Activated T-helper 2 cell treated with anti-CD3 and anti-CD28 coated beads, Interferon-gamma antibody, Interleukin-2, Interleukin-4, amounts not matched to agents 10 μg/mL and 5 μg/mL and 100 μg/mL, durations not matched to agents 14 hours and 24 hours and 36 hours (primary cell): ENCODE data around the gene BID. TPM values are rescaled to one million over a fixed set of nuclear protein-coding genes. Genes with fewer than 3 reads are reported as not detected.
A peak's percentile ranks its signal among the peaks of the same experiment; 100 is the strongest.

ENCODE experiments used
- DNase-seq: peaks from one replicate; pipeline ENCODE4 v3.0.0; 2021; ENCODE audit warnings: low spot score
- H3K27ac Mint-ChIP-seq: one replicate; pipeline ENCODE4 v1.8.0; 2021; ENCODE audit warnings: mixed read lengths
- H3K27me3 Mint-ChIP-seq: one replicate; pipeline ENCODE4 v1.8.0; 2021; ENCODE audit warnings: low read depth, mixed read lengths
- H3K36me3 Mint-ChIP-seq: one replicate; pipeline ENCODE4 v1.8.0; 2021; ENCODE audit warnings: low read depth, mixed read lengths
- H3K4me1 Mint-ChIP-seq: one replicate; pipeline ENCODE4 v1.8.0; 2021; ENCODE audit warnings: low read depth, mixed read lengths
- H3K4me3 Mint-ChIP-seq: one replicate; pipeline ENCODE4 v1.8.0; 2021; ENCODE audit warnings: low read depth, mild to moderate bottlenecking, moderate library complexity, mixed read lengths
- H3K9me3 Mint-ChIP-seq: one replicate; pipeline ENCODE4 v1.8.0; 2021; ENCODE audit warnings: mixed read lengths
- intact Hi-C: fragments of 100-400 bp; cut with micrococcal nuclease; formaldehyde crosslinking; loops from one replicate; pipeline ENCODE4 v1.15.1; 2023
- total RNA-seq: library from RNA; stranded (reverse); gene quantifications from 2 replicates; pipeline ENCODE4 v1.2.3, GENCODE V29; 2022

Gene BID
- total RNA-seq, 1 donor from 2014 or later = 11.5 TPM

GRCh38 chr22:17726006-17726927, 48.0 kb downstream of the BID start:
- no peak for DNase-seq
- intact Hi-C loops = no loop called here
- H3K9me3 Mint-ChIP-seq = no peaks in the 10 kb centered on the region
- H3K4me3 Mint-ChIP-seq = no peak overlapping the region
- H3K36me3 Mint-ChIP-seq = peaks cover 28% of the 10 kb centered on the region
- no peak overlapping the region for H3K27ac Mint-ChIP-seq
- no peaks in the 10 kb centered on the region for H3K27me3 Mint-ChIP-seq
- peaks cover 7% of the 10 kb centered on the region for H3K4me1 Mint-ChIP-seq

GRCh38 chr22:17725500-17725796, 48.8 kb downstream of the BID start:
- Mint-ChIP-seq H3K27me3 (no peaks in the 10 kb centered on the region), H3K4me3 (no peak overlapping the region), H3K27ac (no peak overlapping the region), H3K4me1 (peaks cover 7% of the 10 kb centered on the region), H3K36me3 (peaks cover 28% of the 10 kb centered on the region), H3K9me3 (no peaks in the 10 kb centered on the region)
- intact Hi-C loops = no loop called here
- DNase-seq = no peak

GRCh38 chr22:17724678-17725499, 49.4 kb downstream of the BID start:
- no peak overlapping the region for H3K27ac Mint-ChIP-seq
- H3K27me3 Mint-ChIP-seq = no peaks in the 10 kb centered on the region
- H3K4me1 Mint-ChIP-seq = peaks cover 7% of the 10 kb centered on the region
- H3K9me3 Mint-ChIP-seq = no peaks in the 10 kb centered on the region
- intact Hi-C loops = no loop called here
- no peak for DNase-seq
- H3K4me3 Mint-ChIP-seq = no peak overlapping the region
- peaks cover 28% of the 10 kb centered on the region for H3K36me3 Mint-ChIP-seq

GRCh38 chr22:17724241-17724640, 50.0 kb downstream of the BID start:
- peaks cover 22% of the 10 kb centered on the region for H3K36me3 Mint-ChIP-seq
- peaks cover 7% of the 10 kb centered on the region for H3K4me1 Mint-ChIP-seq
- H3K4me3 Mint-ChIP-seq = no peak overlapping the region
- H3K9me3 Mint-ChIP-seq = no peaks in the 10 kb centered on the region
- no peak for DNase-seq
- no peaks in the 10 kb centered on the region for H3K27me3 Mint-ChIP-seq
- H3K27ac Mint-ChIP-seq = no peak overlapping the region
- intact Hi-C loops = no loop called here

GRCh38 chr22:17719911-17720310, 54.4 kb downstream of the BID start:
- Mint-ChIP-seq H3K4me1 (no peaks in the 10 kb centered on the region), H3K36me3 (no peaks in the 10 kb centered on the region), H3K4me3 (no peak overlapping the region), H3K27ac (no peak overlapping the region), H3K27me3 (no peaks in the 10 kb centered on the region), H3K9me3 (no peaks in the 10 kb centered on the region)
- intact Hi-C loops = no loop called here
- no peak for DNase-seq

- Mint-ChIP-seq H3K4me1 (no peaks in the 10 kb centered on the region), H3K27me3 (no peaks in the 10 kb centered on the region), H3K9me3 (no peaks in the 10 kb centered on the region), H3K4me3 (no peak overlapping the region), H3K36me3 (peaks cover 3% of the 10 kb centered on the region), H3K27ac (no peak overlapping the region)
- intact Hi-C loops = no loop called here
- no peak for DNase-seq
Measured at GRCh38 chr22:17717708-17718107, 56.6 kb downstream of the BID start.

- no peak overlapping the region for H3K27ac Mint-ChIP-seq
- DNase-seq = no peak
- no peaks in the 10 kb centered on the region for H3K27me3 Mint-ChIP-seq
- H3K36me3 Mint-ChIP-seq = peaks cover 3% of the 10 kb centered on the region
- no peaks in the 10 kb centered on the region for H3K9me3 Mint-ChIP-seq
- H3K4me1 Mint-ChIP-seq = no peaks in the 10 kb centered on the region
- H3K4me3 Mint-ChIP-seq = no peak overlapping the region
- intact Hi-C loops = no loop called here
Measured at GRCh38 chr22:17716529-17716928, 57.7 kb downstream of the BID start.

GRCh38 chr22:17712441-17712840, 61.8 kb downstream of the BID start:
- H3K27ac Mint-ChIP-seq = no peak overlapping the region
- no peak overlapping the region for H3K4me3 Mint-ChIP-seq
- H3K36me3 Mint-ChIP-seq = peaks cover 5% of the 10 kb centered on the region
- no peak for DNase-seq
- no peaks in the 10 kb centered on the region for H3K4me1 Mint-ChIP-seq
- no peaks in the 10 kb centered on the region for H3K27me3 Mint-ChIP-seq
- intact Hi-C loops = no loop called here
- no peaks in the 10 kb centered on the region for H3K9me3 Mint-ChIP-seq

- Mint-ChIP-seq H3K4me1 (peaks cover 17% of the 10 kb centered on the region), H3K4me3 (no peak overlapping the region), H3K27me3 (no peaks in the 10 kb centered on the region), H3K36me3 (peaks cover 15% of the 10 kb centered on the region), H3K27ac (no peak overlapping the region), H3K9me3 (no peaks in the 10 kb centered on the region)
- no peak for DNase-seq
- intact Hi-C loops = no loop called here
Measured at GRCh38 chr22:17710023-17710422, 64.2 kb downstream of the BID start.

- intact Hi-C loops = loop anchor here (2.0 to 5.0 kb wide), 3 partner anchors 35 to 69 kb away; partner anchors contain the start of gene BCL2L13
- H3K27me3 Mint-ChIP-seq = no peaks in the 10 kb centered on the region
Measured at GRCh38 chr22:17707526-17707925, 66.7 kb downstream of the BID start.

GRCh38 chr22:17706947-17707346, 67.3 kb downstream of the BID start:
- H3K27me3 Mint-ChIP-seq = no peaks in the 10 kb centered on the region
- H3K4me1 Mint-ChIP-seq = peaks cover 17% of the 10 kb centered on the region
- H3K36me3 Mint-ChIP-seq = peaks cover 23% of the 10 kb centered on the region
- H3K27ac Mint-ChIP-seq = no peak overlapping the region
- intact Hi-C loops = loop anchor here (2.0 to 5.0 kb wide), 3 partner anchors 35 to 68 kb away; partner anchors contain the start of gene BCL2L13
- H3K4me3 Mint-ChIP-seq = no peak overlapping the region
- H3K9me3 Mint-ChIP-seq = no peaks in the 10 kb centered on the region
- DNase-seq = no peak

More at GRCh38 chr22:17707526-17707925, 66.7 kb downstream of the BID start:
- Mint-ChIP-seq H3K4me1 (peaks cover 17% of the 10 kb centered on the region), H3K4me3 (no peak overlapping the region), H3K27ac (no peak overlapping the region), H3K9me3 (no peaks in the 10 kb centered on the region), H3K36me3 (peaks cover 23% of the 10 kb centered on the region)
- no peak for DNase-seq

GRCh38 chr22:17705951-17706900, 68.0 kb downstream of the BID start:
- Mint-ChIP-seq H3K27me3 (no peaks in the 10 kb centered on the region), H3K36me3 (peaks cover 23% of the 10 kb centered on the region), H3K4me1 (peaks cover 17% of the 10 kb centered on the region), H3K9me3 (no peaks in the 10 kb centered on the region), H3K4me3 (peak overlapping the region; percentile 61), H3K27ac (peak overlapping the region; percentile 89)
- peak; percentile 21 for DNase-seq
- intact Hi-C loops = loop anchor here (2.0 to 5.0 kb wide), 3 partner anchors 34 to 67 kb away; partner anchors contain the start of gene BCL2L13
